ENCODE data around the gene OBP2A.

GRCh38 chr9:135572233-135572632 is 26.3 kb downstream of the OBP2A start:
- TF ChIP-seq REST (IDR thresholded peaks at IDR 0.05; ENCODE audit: low read depth): no peak
- TF ChIP-seq MAX (IDR thresholded peaks at IDR 0.05): no peak
- no peak for TF ChIP-seq EGR1 (IDR thresholded peaks at IDR 0.05)
- TF ChIP-seq TAF1 (IDR thresholded peaks at IDR 0.05; ENCODE audit: low read depth): no peak
- TF ChIP-seq RAD21 (IDR thresholded peaks at IDR 0.05; ENCODE audit: low read depth): no peak
- TF ChIP-seq CEBPB (IDR thresholded peaks at IDR 0.05): no peak
